GM23248 (cell line): Measurements from ENCODE around the gene EIF2S1.

Experiments
- EZH2 ChIP-seq: fragments of 200-600 bp; sonication (generic); IDR thresholded peaks from 2 replicates; pipeline ENCODE4 v1.6.1; 2018; ENCODE audit warnings: antibody characterized with exemption, mild to moderate bottlenecking; ENCODE audit not compliant: insufficient read depth, poor library complexity, severe bottlenecking
- EZH2phosphoT487 ChIP-seq: fragments of 200-600 bp; sonication (generic); IDR thresholded peaks from 2 replicates; pipeline ENCODE4 v1.6.1; 2018; ENCODE audit warnings: antibody characterized with exemption, moderate library complexity, mild to moderate bottlenecking, low read depth; ENCODE audit not compliant: insufficient read depth

DNA sequence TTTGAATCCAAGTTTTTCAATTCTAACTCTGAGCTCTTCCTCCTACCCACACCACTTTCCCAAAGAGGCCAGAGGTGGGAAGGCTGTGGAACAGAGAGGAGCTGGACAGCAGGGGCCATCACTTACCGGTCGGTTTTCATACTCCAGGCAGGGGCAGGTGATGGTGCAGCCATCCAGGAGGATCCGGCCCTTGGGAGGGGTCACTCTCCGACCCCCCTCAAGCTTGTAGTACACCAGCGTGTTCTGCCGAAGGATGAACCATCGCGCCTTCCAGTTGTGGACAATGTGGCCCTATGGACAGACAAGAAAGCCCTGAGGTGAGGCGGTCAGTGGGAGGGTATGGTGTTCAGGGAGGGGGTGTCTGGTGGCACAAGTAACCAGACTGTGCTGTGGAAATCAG, 37.4 kb downstream of the EIF2S1 start:
- TF ChIP-seq EZH2phosphoT487 (no peak), EZH2 (no peak)
